K562 (cell line): ENCODE results near the gene PHF20. TPM values are rescaled to one million over a fixed set of nuclear protein-coding genes. Genes with fewer than 3 reads are reported as not detected.

Experiments
- ATAC-seq: fragments of 200-7000 bp; cut with Tn5 transposase; 3 replicates; pipeline ENCODE4 v1.9.1; 2020; ENCODE audit warnings: moderate library complexity
- BruUV-seq: library from RNA; stranded (reverse); fragments of 400-500 nt; replicated peaks from 2 replicates; lab custom pipeline; 2021; lab: Mats Ljungman, UMichigan
- CTCF ChIA-PET: fragments of 300-600 bp; formaldehyde crosslinking; extraction: SDS; loops from one replicate; lab custom pipeline; 2021; ENCODE audit warnings: low intra/inter-chr PET ratio; lab: Yijun Ruan, JAX
- POLR2A ChIA-PET: fragments of 300-600, 350-650 bp; sonication (Branson Sonifier 250); formaldehyde crosslinking; extraction: SDS; loops from one replicate; lab custom pipeline; 2021; ENCODE audit warnings: antibody characterized with exemption, inconsistent platforms; lab: Yijun Ruan, JAX
- DNase-seq, 4 experiments: peaks; one replicate each; pipeline versions ENCODE4 v3.0.0 to v3.0.0-alpha.2; 2011 to 2018; ENCODE audit warnings: low spot score in 3 of 4, mixed read lengths in 3 of 4; ENCODE audit errors: extremely low read depth in 1 of 4
- FAIRE-seq: peaks from 2 replicates; lab custom pipeline; 2011; peaks lifted over from hg19 to GRCh38; lab: Jason Lieb, UNC
- H2AFZ ChIP-seq: 2 replicates; pipeline ENCODE4 v1.6.0; 2011; ENCODE audit warnings: low read depth, low read length, control low read depth, inconsistent platforms
- H3K27ac ChIP-seq: fragments of 200-600 bp; 3 replicates; pipeline ENCODE4 v1.8.0; 2011; ENCODE audit warnings: low read depth, mild to moderate bottlenecking, control low read depth, inconsistent platforms, low read length, moderate library complexity, mixed read lengths; ENCODE audit errors: extremely low read depth
- H3K27me3 ChIP-seq, 2 experiments: fragments of 300-600 bp in 1 of 2; 2 replicates in 1 of 2; 3 replicates in 1 of 2; pipeline versions ENCODE4 v1.6.0 to v1.8.0; 2011; ENCODE audit warnings: inconsistent platforms in 2 of 2, low read length in 2 of 2, mild to moderate bottlenecking in 1 of 2, mixed read lengths in 1 of 2, moderate library complexity in 1 of 2; ENCODE audit not compliant: control insufficient read depth in 2 of 2, insufficient read depth in 2 of 2
- H3K36me3 ChIP-seq: fragments of 300-600 bp; 3 replicates; pipeline ENCODE4 v1.8.0; 2011; ENCODE audit warnings: mild to moderate bottlenecking, low read length, inconsistent platforms; ENCODE audit not compliant: control insufficient read depth, insufficient read depth
- H3K4me1 ChIP-seq, 2 experiments: fragments of 200-600 bp in 1 of 2; replicated peaks in 1 of 2; 2 replicates in 1 of 2; 3 replicates in 1 of 2; pipeline versions ENCODE4 v1.5.1 to v1.8.0; 2011; ENCODE audit warnings: inconsistent platforms in 2 of 2, low read length in 2 of 2, mild to moderate bottlenecking in 1 of 2, mixed read lengths in 1 of 2, moderate library complexity in 1 of 2; ENCODE audit not compliant: control insufficient read depth in 2 of 2, insufficient read depth in 2 of 2
- H3K4me2 ChIP-seq: 2 replicates; pipeline ENCODE4 v1.6.1; 2011; ENCODE audit warnings: low read length, control low read depth, inconsistent platforms, mixed read lengths; ENCODE audit not compliant: insufficient read depth
- H3K4me3 ChIP-seq: fragments of 200-600 bp; sonication (generic), shearing (Covaris generic); 2 replicates; pipeline ENCODE4 v1.5.1; 2016; ENCODE audit warnings: control low read depth, inconsistent platforms
- H3K79me2 ChIP-seq: fragments of 200-600 bp; 3 replicates; pipeline ENCODE4 v1.8.0; 2011; ENCODE audit warnings: low read length, inconsistent platforms; ENCODE audit not compliant: control insufficient read depth, insufficient read depth
- H3K9ac ChIP-seq, 2 experiments: 2 replicates each; pipeline versions ENCODE4 v1.6.0 to v1.6.1; 2011; ENCODE audit warnings: low read depth in 2 of 2, low read length in 2 of 2, control low read depth in 1 of 2, inconsistent platforms in 1 of 2, mild to moderate bottlenecking in 1 of 2, mixed read lengths in 1 of 2; ENCODE audit not compliant: insufficient read depth in 1 of 2
- H3K9me1 ChIP-seq: one replicate; pipeline ENCODE4 v1.6.0; 2011; ENCODE audit warnings: inconsistent platforms, mild to moderate bottlenecking, low read length, moderate library complexity; ENCODE audit not compliant: control insufficient read depth, insufficient read depth
- H3K9me3 ChIP-seq: replicated peaks from 2 replicates; pipeline ENCODE4 v1.5.1; 2011; ENCODE audit warnings: low read depth, low read length, inconsistent platforms; ENCODE audit not compliant: control insufficient read depth, insufficient read depth
- H4K20me1 ChIP-seq: replicated peaks from 2 replicates; pipeline ENCODE4 v1.6.1; 2011; ENCODE audit warnings: low read length, inconsistent platforms, mixed read lengths; ENCODE audit not compliant: control insufficient read depth, insufficient read depth
- ARID1B ChIP-seq: fragments of 450-650 bp; IDR thresholded peaks from 2 replicates; pipeline ENCODE4 v1.6.1; 2016; ENCODE audit warnings: antibody characterized with exemption, mild to moderate bottlenecking, inconsistent platforms
- C11orf30 ChIP-seq: fragments of 450-650 bp; IDR thresholded peaks from 2 replicates; pipeline ENCODE4 v1.6.1; 2016; ENCODE audit warnings: low read depth, mild to moderate bottlenecking
- CCNT2 ChIP-seq: IDR thresholded peaks from 2 replicates; pipeline ENCODE4 v1.6.1; 2011; ENCODE audit warnings: borderline replicate concordance, low read depth, mild to moderate bottlenecking, moderate library complexity, mixed read lengths, low read length; ENCODE audit not compliant: insufficient read length; ENCODE audit errors: extremely low read depth
- MAFG ChIP-seq: fragments of 450-650 bp; conservative IDR thresholded peaks from 2 replicates; pipeline ENCODE4 v1.6.1; 2016; ENCODE audit warnings: missing genetic modification characterization, missing compliant biosample characterization
- POLR2A ChIP-seq: fragments of 450-650 bp; conservative IDR thresholded peaks from 2 replicates; pipeline ENCODE4 v1.6.1; 2016
- POLR2AphosphoS5 ChIP-seq: IDR thresholded peaks from 2 replicates; pipeline ENCODE4 v1.6.1; 2011; ENCODE audit warnings: mild to moderate bottlenecking, low read depth, low read length, moderate library complexity; ENCODE audit not compliant: control insufficient read depth, insufficient read depth
- PPARD ChIP-seq: fragments of 250-450 bp; sonication (Bioruptor Pico); IDR thresholded peaks from 2 replicates; pipeline ENCODE4 v1.8.0; 2022; ENCODE audit warnings: inconsistent platforms, mild to moderate bottlenecking, moderate library complexity
- RBFOX2 ChIP-seq: fragments of 200-400 bp; formaldehyde crosslinking; IDR thresholded peaks from 2 replicates; pipeline ENCODE4 v1.6.1; 2017; ENCODE audit warnings: low read depth, mild to moderate bottlenecking, low read length, moderate library complexity
- RFX5 ChIP-seq: IDR thresholded peaks from 2 replicates; pipeline ENCODE4 v1.6.1; 2011; ENCODE audit warnings: low read depth, mild to moderate bottlenecking, improper control_type of control experiment, low read length
- SUPT5H ChIP-seq: fragments of 450-650 bp; IDR thresholded peaks from 2 replicates; pipeline ENCODE4 v1.6.1; 2016
- ZNF316 ChIP-seq: fragments of 450-650 bp; IDR thresholded peaks from 2 replicates; pipeline ENCODE4 v1.6.1; 2016
- ZNF764 ChIP-seq: fragments of 250-450 bp; sonication (Bioruptor Pico); IDR thresholded peaks from 2 replicates; pipeline ENCODE4 v1.4.0; 2020; ENCODE audit warnings: low read depth, mild to moderate bottlenecking, moderate library complexity
- WGBS: fragments of 100-300 bp; shearing (Covaris generic); methylation state at CpG from one replicate; pipeline ENCODE4 v1.1.6; 2016; ENCODE audit warnings: low coverage, mixed read lengths; ENCODE audit not compliant: insufficient coverage; ENCODE audit errors: missing lambda C conversion rate; 5-methylcytosine and 5-hydroxymethylcytosine counted together
- in situ Hi-C: fragments of 300-500 bp; cut with MboI; formaldehyde crosslinking; loops from 4 replicates; pipeline ENCODE4 v1.15.0; 2018; ENCODE audit warnings: inconsistent platforms, mixed read lengths
- intact Hi-C: fragments of 100-400 bp; cut with micrococcal nuclease; formaldehyde crosslinking; loops from 2 replicates; pipeline ENCODE4 v1.14.2; 2022
- polyA plus RNA-seq, 8 experiments: library from polyadenylated mRNA; depleted of rRNA in 4 of 8; stranded (reverse) in 5 of 8; unstranded in 3 of 8; fragments of >200 nt; fragmentation: Nextera tagmentation in 2 of 8; fragmentation: Illumina TruSeq in 1 of 8; extraction: Ambion mirVana in 2 of 8; extraction: Trizol in 1 of 8; gene quantifications; 2 replicates each; pipeline versions ENCODE4 v1.2.1 to v1.2.3, GENCODE V29; 2011 to 2014; ENCODE audit warnings: inconsistent platforms in 1 of 8, missing spikeins in 1 of 8
- total RNA-seq, 7 experiments: library from RNA; depleted of rRNA in 6 of 7; stranded (reverse); fragments of >200 nt in 6 of 7; fragmentation: Illumina TruSeq in 2 of 7; extraction: Trizol in 2 of 7; gene quantifications; 2 replicates each; pipeline versions ENCODE4 v1.2.1 to v1.2.3, GENCODE V29; 2011 to 2021; ENCODE audit warnings: low replicate concordance in 1 of 7
- TF ChIP-seq, protein P1 (sequence below): fragments of 450-650 bp; IDR thresholded peaks from 2 replicates; pipeline ENCODE4 v1.6.1; 2014; ENCODE audit warnings: low read depth, mild to moderate bottlenecking, moderate library complexity, borderline replicate concordance
- TF ChIP-seq, protein P2 (sequence below): fragments of 250-450 bp; sonication (Bioruptor Pico); IDR thresholded peaks from 2 replicates; pipeline ENCODE4 v1.4.0; 2020; ENCODE audit warnings: borderline replicate concordance

The PHF20 gene
- total and polyA plus RNA-seq, 9 of the 15 experiments (the other 6 are each of a cell fraction or from before 2014, with no cell fraction given) = 49.9 to 196 (median 70.7) TPM

DNA sequence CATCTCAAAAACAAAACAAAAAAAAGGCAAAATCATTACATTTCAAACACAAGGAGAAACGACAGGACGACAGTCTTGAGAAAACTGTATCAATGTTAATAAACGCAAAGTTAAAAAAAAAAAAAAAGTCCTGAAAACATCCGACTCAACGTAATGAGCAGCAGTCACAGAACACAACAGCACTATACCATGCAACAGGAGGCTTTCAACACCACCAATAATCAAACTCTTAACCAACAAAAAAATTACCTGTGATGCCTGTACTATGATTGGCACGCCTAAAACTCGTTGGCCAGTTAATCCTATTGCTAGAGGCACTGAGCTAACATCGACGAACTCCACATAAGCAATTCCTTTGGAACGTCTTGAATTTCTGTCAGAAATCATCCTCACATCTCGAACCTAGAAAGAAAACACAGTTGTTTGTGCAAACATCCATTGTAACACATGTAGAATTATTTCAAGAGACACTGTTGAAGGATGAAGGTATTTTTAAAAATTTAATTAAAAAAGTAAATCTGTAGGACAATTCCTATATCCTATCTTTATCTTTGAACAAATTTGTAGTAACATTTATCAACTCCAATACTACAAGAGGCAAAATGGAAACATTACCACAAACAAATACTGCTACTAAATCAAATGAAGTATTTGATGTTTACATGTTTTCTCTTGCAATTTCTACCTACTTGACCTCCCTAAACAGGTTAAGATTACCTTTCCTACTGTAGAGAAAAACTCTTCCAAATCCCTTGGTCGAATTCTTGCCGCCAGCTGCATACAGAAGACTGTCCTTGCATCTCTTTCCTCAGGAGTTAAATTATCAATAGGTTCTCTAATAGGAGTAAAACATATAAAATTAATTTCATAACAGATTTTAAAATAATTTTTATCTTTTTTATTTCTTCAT is 47.2 kb upstream of the PHF20 start:
- intact Hi-C loops = no loop called here
- TF ChIP-seq POLR2A (peak; percentile 10; the same call in 1 of the 2 replicates), ZNF316 (peak; percentile 43), ARID1B (no peak), ZNF764 (CRISPR knock-in tag) (no peak), MAFG (0 out of 2 replicates have a peak, but pooled peaks have one; percentile 16), C11orf30 (peak; percentile 26; the same call in 1 of the 2 replicates), SUPT5H (peak; percentile 46), RBFOX2 (peak; percentile 3), RFX5 (no peak), CCNT2 (no peak), POLR2AphosphoS5 (peak; percentile 40; the same call in 1 of the 2 replicates), PPARD (CRISPR knock-in tag) (no peak)
- TF ChIP-seq, protein P1, sequence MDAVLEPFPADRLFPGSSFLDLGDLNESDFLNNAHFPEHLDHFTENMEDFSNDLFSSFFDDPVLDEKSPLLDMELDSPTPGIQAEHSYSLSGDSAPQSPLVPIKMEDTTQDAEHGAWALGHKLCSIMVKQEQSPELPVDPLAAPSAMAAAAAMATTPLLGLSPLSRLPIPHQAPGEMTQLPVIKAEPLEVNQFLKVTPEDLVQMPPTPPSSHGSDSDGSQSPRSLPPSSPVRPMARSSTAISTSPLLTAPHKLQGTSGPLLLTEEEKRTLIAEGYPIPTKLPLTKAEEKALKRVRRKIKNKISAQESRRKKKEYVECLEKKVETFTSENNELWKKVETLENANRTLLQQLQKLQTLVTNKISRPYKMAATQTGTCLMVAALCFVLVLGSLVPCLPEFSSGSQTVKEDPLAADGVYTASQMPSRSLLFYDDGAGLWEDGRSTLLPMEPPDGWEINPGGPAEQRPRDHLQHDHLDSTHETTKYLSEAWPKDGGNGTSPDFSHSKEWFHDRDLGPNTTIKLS = no peak
- TF ChIP-seq, protein P2, sequence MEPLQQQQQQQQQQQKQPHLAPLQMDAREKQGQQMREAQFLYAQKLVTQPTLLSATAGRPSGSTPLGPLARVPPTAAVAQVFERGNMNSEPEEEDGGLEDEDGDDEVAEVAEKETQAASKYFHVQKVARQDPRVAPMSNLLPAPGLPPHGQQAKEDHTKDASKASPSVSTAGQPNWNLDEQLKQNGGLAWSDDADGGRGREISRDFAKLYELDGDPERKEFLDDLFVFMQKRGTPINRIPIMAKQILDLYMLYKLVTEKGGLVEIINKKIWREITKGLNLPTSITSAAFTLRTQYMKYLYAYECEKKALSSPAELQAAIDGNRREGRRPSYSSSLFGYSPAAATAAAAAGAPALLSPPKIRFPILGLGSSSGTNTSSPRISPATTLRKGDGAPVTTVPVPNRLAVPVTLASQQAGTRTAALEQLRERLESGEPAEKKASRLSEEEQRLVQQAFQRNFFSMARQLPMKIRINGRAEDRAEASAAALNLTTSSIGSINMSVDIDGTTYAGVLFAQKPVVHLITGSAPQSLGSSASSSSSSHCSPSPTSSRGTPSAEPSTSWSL = no peak
- TF ChIP-seq, all 486 proteins: peak for 7
- no peak overlapping the region for H3K27ac ChIP-seq
- H3K79me2 ChIP-seq = peaks cover 86% of the 10 kb centered on the region
- ATAC-seq = no peak
- in situ Hi-C loops = no loop called here
- H3K9me1 ChIP-seq = no peaks in the 10 kb centered on the region
- no peaks in the 10 kb centered on the region for H3K9me3 ChIP-seq
- WGBS = 91% methylated on average over 13 of the region's 13 CpGs
- no peak for FAIRE-seq
- no peak overlapping the region for H2AFZ ChIP-seq
- POLR2A ChIA-PET = interaction anchor here (0.6 to 7.4 kb wide), 9 partner anchors 8 to 455 kb away, joined by 3 to 102 read pairs (median 5); partner anchors contain the start of genes NFS1, RBM39 and ROMO1
- no peak overlapping the region for H3K4me3 ChIP-seq
- CTCF ChIA-PET = no interaction called here
- BruUV-seq = no TSS peak
- H4K20me1 ChIP-seq = peaks cover 20% of the 10 kb centered on the region
- no peaks in the 10 kb centered on the region for H3K27me3 ChIP-seq
- no peaks in the 10 kb centered on the region for H3K4me1 ChIP-seq
- H3K9ac ChIP-seq = no peak overlapping the region
- DNase-seq = no peak
- H3K4me2 ChIP-seq = no peak overlapping the region
- peaks cover 95% of the 10 kb centered on the region for H3K36me3 ChIP-seq
